Urinary bladder (tissue), 4 donors: ENCODE measurements around the gene SNN. TPM values are rescaled to one million over a fixed set of nuclear protein-coding genes. Genes with fewer than 3 reads are reported as not detected.

ENCODE experiments used
- DNase-seq: peaks from one replicate; pipeline ENCODE4 v3.0.0-alpha.2; 2015; ENCODE audit errors: extremely low spot score
- H3K27ac ChIP-seq: one replicate; pipeline ENCODE4 v1.5.1; 2013; ENCODE audit warnings: low read depth, mild to moderate bottlenecking, moderate library complexity
- H3K36me3 ChIP-seq: one replicate; pipeline ENCODE4 v1.6.1; 2013; ENCODE audit warnings: mild to moderate bottlenecking, moderate library complexity; ENCODE audit not compliant: insufficient read depth
- H3K4me1 ChIP-seq: one replicate; pipeline ENCODE4 v1.6.1; 2013; ENCODE audit warnings: mild to moderate bottlenecking, moderate library complexity; ENCODE audit not compliant: insufficient read depth
- H3K4me3 ChIP-seq: one replicate; pipeline ENCODE4 v1.5.1; 2013; ENCODE audit warnings: low read depth, low read length
- WGBS: extraction: QIAGEN DNeasy Blood & Tissue Kit; methylation state at CpG from one replicate; pipeline ENCODE4 v1.1.7; 2013; 5-methylcytosine and 5-hydroxymethylcytosine counted together
- polyA plus RNA-seq: library from polyadenylated mRNA; stranded (reverse); fragments of 200-250 nt; gene quantifications from one replicate; pipeline ENCODE4 v1.2.3, GENCODE V29; 2013
- total RNA-seq: library from RNA; depleted of rRNA; stranded (reverse); fragments of >200 nt; gene quantifications from one replicate; pipeline ENCODE4 v1.2.3, GENCODE V29; 2014
- donor health status: healthy with polysubstance abuse.
- donor health status: healthy.

Gene SNN
- total and polyA plus RNA-seq, 2 donors: 11.4 to 28.3 TPM

GRCh38 chr16:11719762-11720161, 51.5 kb downstream of the SNN start:
- WGBS: 96% methylated on average over 4 of the region's 4 CpGs
- Histone ChIP-seq H3K4me3 (no peak overlapping the region), H3K36me3 (peaks cover 1% of the 10 kb centered on the region), H3K4me1 (no peaks in the 10 kb centered on the region), H3K27ac (no peak overlapping the region)
- DNase-seq: no peak

GRCh38 chr16:11721781-11722467, 53.7 kb downstream of the SNN start:
- Histone ChIP-seq H3K4me1 (no peaks in the 10 kb centered on the region), H3K27ac (no peak overlapping the region), H3K36me3 (peaks cover 1% of the 10 kb centered on the region), H3K4me3 (no peak overlapping the region)
- DNase-seq: no peak
- WGBS: 85% methylated on average over 4 of the region's 4 CpGs

GRCh38 chr16:11722468-11722808, 54.2 kb downstream of the SNN start:
- Histone ChIP-seq H3K4me3 (no peak overlapping the region), H3K36me3 (peaks cover 1% of the 10 kb centered on the region), H3K27ac (no peak overlapping the region), H3K4me1 (no peaks in the 10 kb centered on the region)
- no peak for DNase-seq
- 86% methylated on average over 3 of the region's 3 CpGs for WGBS

GRCh38 chr16:11725457-11725856, 57.2 kb downstream of the SNN start:
- no peaks in the 10 kb centered on the region for H3K36me3 ChIP-seq
- DNase-seq: no peak
- WGBS: 75% methylated on average over 1 of the region's 1 CpG
- H3K4me3 ChIP-seq: no peak overlapping the region
- no peaks in the 10 kb centered on the region for H3K4me1 ChIP-seq
- H3K27ac ChIP-seq: no peak overlapping the region

- H3K4me1 ChIP-seq: no peaks in the 10 kb centered on the region
Observed at GRCh38 chr16:11726008-11726407, 57.8 kb downstream of the SNN start.

GRCh38 chr16:11727796-11728543, 59.7 kb downstream of the SNN start:
- H3K27ac ChIP-seq: peak overlapping the region; percentile 10
- H3K4me1 ChIP-seq: no peaks in the 10 kb centered on the region
- no peak for DNase-seq
- no peak overlapping the region for H3K4me3 ChIP-seq
- WGBS: 85% methylated on average over 4 of the region's 4 CpGs
- H3K36me3 ChIP-seq: peaks cover 7% of the 10 kb centered on the region

More at GRCh38 chr16:11726008-11726407, 57.8 kb downstream of the SNN start:
- H3K36me3 ChIP-seq: no peaks in the 10 kb centered on the region
- DNase-seq: no peak
- WGBS: 91% methylated on average over 8 of the region's 8 CpGs
- no peak overlapping the region for H3K4me3 ChIP-seq
- no peak overlapping the region for H3K27ac ChIP-seq

Other genes with a start within 250 kb of the SNN start
- 69.7 TPM for gene LITAF, start 81.5 kb upstream of the SNN start, total RNA-seq
- gene LITAF, start 81.5 kb upstream of the SNN start, polyA plus RNA-seq: 120 TPM
- 22.7 TPM for gene TXNDC11, start 74.4 kb downstream of the SNN start, total RNA-seq
- gene TXNDC11, start 74.4 kb downstream of the SNN start, polyA plus RNA-seq: 39.1 TPM
- gene ZC3H7A, start 128.8 kb downstream of the SNN start, total RNA-seq: 78.8 TPM
- 32.2 TPM for gene ZC3H7A, start 128.8 kb downstream of the SNN start, polyA plus RNA-seq
- 157 TPM for gene RSL1D1, start 183.1 kb downstream of the SNN start, total RNA-seq
- 112 TPM for gene RSL1D1, start 183.1 kb downstream of the SNN start, polyA plus RNA-seq
- gene GSPT1, start 247.5 kb downstream of the SNN start, total RNA-seq: 61.4 TPM
- gene GSPT1, start 247.5 kb downstream of the SNN start, polyA plus RNA-seq: 44.5 TPM